Ishikawa (cell line): ENCODE measurements around the gene BCAT1.

Experiments
- TEAD4 ChIP-seq: IDR thresholded peaks from 2 replicates; pipeline ENCODE4 v1.6.1; 2012
- ZBTB7A ChIP-seq: IDR thresholded peaks from 2 replicates; pipeline ENCODE4 v1.6.1; 2012; ENCODE audit warnings: low read depth
- TF ChIP-seq, protein P1 (sequence below): IDR thresholded peaks from 2 replicates; pipeline ENCODE4 v1.6.1; 2012; ENCODE audit warnings: low read depth, mild to moderate bottlenecking

DNA sequence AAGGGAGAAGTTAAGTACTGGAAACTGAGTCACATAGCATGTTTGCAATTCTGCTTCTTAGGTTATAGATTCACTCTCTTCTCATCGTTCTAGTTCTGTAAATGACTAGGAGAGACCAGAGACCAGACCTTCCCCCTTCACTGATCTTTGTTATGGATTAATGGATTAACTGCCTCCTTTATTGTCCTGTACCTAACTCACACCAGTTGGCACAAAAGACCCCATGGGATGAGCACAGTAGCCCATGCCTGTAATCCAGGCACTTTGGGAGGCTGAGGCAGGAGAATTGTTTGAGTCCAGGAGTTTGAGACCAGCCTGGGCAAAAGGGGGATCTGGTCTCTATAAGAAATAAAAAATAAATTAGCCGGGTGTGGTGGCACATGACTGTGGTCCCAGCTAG lies 20.8 kb downstream of the BCAT1 start:
- TF ChIP-seq TEAD4 (no peak), ZBTB7A (no peak)
- TF ChIP-seq, protein P1, sequence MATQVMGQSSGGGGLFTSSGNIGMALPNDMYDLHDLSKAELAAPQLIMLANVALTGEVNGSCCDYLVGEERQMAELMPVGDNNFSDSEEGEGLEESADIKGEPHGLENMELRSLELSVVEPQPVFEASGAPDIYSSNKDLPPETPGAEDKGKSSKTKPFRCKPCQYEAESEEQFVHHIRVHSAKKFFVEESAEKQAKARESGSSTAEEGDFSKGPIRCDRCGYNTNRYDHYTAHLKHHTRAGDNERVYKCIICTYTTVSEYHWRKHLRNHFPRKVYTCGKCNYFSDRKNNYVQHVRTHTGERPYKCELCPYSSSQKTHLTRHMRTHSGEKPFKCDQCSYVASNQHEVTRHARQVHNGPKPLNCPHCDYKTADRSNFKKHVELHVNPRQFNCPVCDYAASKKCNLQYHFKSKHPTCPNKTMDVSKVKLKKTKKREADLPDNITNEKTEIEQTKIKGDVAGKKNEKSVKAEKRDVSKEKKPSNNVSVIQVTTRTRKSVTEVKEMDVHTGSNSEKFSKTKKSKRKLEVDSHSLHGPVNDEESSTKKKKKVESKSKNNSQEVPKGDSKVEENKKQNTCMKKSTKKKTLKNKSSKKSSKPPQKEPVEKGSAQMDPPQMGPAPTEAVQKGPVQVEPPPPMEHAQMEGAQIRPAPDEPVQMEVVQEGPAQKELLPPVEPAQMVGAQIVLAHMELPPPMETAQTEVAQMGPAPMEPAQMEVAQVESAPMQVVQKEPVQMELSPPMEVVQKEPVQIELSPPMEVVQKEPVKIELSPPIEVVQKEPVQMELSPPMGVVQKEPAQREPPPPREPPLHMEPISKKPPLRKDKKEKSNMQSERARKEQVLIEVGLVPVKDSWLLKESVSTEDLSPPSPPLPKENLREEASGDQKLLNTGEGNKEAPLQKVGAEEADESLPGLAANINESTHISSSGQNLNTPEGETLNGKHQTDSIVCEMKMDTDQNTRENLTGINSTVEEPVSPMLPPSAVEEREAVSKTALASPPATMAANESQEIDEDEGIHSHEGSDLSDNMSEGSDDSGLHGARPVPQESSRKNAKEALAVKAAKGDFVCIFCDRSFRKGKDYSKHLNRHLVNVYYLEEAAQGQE = no peak
